HG03469 (cell line): ENCODE results near the gene FEN1.
A peak's percentile ranks its signal among the peaks of the same experiment; 100 is the strongest.

Source experiments
- ATAC-seq: cut with Tn5 transposase; IDR thresholded peaks from one replicate; pipeline ENCODE4 v1.9.1; 2021; ENCODE audit warnings: mild to moderate bottlenecking, moderate library complexity, moderate number of reproducible peaks; ENCODE audit not compliant: unreplicated experiment

The FEN1 gene

DNA sequence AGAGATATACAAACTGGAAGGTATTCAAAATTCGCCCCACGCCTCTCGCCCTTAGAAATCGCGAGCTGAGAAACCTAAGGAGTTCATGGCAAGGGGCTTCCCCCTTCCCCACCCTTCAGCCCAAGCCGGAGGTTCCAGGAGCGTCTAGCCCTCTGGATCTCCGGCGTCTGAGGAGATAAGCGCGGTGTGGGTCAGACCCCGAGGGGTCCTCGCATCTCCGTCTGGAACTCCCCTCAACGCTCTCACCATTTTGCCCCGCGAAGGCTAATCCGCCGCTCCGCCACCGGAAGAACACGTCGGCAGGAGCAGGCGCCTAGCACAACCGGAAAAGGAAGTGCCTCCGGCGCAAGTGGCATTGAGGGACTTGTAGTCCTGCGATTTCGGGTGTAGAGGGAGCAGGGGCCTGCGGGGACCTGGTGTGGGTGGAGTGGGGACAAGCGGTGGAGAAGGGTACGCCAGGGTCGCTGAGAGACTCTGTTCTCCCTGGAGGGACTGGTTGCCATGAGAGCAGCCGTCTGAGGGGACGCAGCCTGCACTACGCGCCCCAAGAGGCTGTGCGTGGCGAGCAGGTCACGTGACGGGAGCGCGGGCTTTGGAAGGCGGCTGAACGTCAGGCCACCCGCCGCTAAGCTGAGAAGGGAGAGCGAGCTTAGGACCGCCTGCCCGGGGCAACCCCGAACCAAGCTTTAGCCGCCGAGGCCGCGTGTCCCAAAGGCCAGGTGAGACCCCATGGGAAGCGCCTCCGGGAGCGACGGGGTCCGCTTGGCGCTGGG, at the start of gene FEN1, which contains the start of gene TMEM258:
Gene FEN1 (plus strand): TSS at position 602 of the 773 bp plus-strand sequence. CDS start 2,451 bp downstream, outside the sequence.
Gene TMEM258 (minus strand): TSS at position 290 of the 773 bp plus-strand sequence. CDS start 41 bp downstream, at position 249.
- peak; percentile 65 for ATAC-seq

GRCh38 chr11:61743486-61744095, 49.1 kb upstream of the FEN1 start:
- no peak for ATAC-seq

DNA sequence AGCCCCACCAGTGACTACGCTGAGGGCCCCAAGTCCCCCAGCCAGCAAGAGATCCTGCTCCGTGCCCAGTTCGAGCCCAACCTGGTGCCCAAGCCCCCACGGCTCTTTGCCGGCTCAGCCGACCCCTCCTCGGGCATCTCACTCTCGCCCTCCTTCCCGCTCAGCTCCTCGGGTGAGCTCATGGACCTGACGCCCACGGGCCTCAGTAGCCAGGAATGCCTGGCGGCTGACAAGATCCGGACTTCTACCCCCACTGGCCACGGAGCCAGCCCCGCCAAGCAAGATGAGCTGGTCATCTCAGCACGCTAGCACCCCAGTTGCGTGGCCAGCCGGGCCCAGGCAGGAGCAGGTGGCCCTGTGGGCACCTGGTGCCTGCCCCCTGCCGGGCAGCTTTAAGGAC, 48.5 kb upstream of the FEN1 start:
- no peak for ATAC-seq

GRCh38 chr11:61744609-61745156, 48.0 kb upstream of the FEN1 start:
- no peak for ATAC-seq

- no peak for ATAC-seq
Measured at GRCh38 chr11:61745781-61746441, 46.8 kb upstream of the FEN1 start.

DNA sequence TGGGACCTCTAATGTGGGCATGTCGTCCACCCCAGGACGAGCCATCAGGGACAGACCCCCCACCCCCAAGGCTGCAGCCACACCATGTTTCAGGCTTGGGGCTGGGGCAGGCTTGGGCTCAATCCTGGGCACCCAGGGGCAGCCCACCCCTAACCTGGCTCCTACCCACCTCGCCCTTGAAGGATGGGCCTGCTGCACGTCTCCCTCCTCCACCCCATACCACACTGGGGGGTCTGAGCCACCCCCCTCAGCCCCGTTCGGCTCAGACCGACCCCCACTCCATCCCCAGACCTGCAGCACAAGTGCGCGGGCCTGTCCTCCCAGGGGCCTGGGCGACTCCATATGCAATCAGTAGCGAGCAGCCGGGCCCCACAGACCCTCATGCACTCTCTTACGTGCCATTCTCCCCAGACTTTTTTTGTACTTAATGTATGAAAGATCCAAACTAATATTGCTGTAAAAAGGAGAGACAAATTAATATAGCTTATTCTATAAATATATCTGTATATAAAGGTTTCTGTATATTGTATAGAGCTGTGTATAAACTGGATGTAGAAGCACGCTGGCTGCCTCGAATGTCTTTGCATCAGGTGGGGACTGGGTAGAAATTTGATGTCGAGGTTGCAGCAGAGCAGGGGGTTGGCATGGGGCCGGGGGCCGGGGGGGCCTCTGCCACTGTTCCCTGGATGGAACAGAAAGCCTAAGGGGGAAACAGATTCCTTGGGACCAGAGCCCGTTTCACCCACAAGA, 46.1 kb upstream of the FEN1 start:
- no peak for ATAC-seq

DNA sequence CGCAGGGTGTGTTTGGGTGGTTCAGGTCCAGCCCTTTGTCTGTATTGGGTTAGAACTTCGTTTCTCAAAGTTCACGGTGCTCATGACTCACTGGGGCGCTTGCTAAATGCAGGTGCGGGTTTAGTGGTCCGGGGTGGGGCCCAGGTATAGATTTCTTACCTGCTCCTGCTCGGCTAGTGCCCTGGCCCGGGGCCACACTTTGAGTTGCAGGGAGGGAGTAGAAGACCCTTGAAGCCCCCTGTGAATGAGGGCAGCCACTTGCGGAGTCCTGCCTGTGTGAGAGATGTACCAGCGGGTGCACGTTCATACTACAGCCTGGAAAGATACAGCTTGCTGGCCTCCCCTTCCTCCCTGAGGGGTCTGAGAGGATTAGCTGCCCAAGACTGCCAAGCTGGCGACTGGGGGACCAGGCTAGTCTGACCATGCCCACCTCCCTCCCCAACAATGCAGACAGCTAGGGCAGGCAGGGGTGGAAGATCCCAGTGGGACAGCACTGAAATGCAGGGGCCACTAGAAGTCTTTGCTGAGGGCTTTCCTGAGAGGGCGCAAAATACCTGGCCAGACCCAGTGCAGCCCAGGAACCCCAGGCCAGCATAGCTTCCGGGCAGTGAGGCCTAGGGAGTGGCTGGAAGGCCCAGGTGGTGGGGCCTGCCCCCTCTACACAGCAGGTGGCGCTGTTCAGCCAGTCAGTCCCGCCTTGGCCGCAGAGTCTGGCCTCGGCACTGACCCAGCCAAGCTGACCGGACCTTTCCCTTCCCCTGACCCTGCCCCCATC, 45.3 kb upstream of the FEN1 start:
- no peak for ATAC-seq

DNA sequence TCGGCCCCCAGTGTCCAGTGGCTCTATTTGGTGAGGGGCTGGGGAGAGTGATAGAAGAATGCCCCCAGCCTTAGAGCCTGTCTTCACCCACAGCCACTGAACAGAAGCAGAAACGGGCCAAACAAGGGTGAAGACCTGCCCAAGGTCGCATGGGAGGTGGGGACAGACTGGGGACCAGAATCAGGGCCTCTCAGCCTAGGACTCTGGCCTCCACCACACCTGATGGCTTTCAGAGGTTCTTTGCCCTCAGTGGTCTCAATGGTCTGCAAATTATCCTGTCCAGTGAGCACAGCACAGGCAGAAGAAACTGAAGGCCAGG, 44.8 kb upstream of the FEN1 start:
- no peak for ATAC-seq

GRCh38 chr11:61749591-61750217, 43.0 kb upstream of the FEN1 start:
- ATAC-seq = no peak

DNA sequence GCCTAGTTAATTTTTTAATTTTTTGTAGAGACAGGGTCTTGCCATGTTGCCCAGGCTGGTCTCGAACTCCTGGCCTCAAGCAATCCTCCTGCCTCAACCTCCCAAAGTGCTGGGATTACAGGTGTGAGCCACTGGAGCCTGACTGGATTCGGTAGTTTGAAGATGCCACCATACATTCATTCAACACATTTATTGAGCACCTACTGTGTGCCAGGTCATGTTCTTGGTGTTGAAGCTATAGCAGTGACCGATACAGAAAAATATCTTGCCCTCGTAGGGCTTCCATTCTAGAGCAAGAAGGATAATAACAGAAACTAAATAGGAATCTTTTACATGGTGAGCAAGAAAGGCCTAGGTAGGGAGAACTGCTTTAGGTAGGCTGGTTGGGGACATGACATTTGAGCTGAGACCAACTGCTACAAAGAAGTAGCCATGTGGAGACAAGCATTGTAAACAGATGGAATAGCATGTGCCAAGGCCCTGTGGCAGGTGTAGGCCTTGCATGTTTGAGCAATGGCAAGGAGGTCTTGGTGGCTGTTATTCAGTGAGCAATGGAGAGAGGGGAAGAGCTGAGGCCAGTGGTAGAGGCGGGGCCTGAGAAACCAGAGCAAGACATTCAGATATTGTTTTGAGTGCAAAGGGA, 42.0 kb upstream of the FEN1 start:
- no peak for ATAC-seq

- no peak for ATAC-seq
Measured at GRCh38 chr11:61751384-61751783, 41.3 kb upstream of the FEN1 start.

GRCh38 chr11:61752117-61752924, 40.4 kb upstream of the FEN1 start, which contains the start of gene MYRF:
MYRF (plus strand) TSS chr11:61752636; CDS start chr11:61752745, 109 bp downstream.
- ATAC-seq = no peak

DNA sequence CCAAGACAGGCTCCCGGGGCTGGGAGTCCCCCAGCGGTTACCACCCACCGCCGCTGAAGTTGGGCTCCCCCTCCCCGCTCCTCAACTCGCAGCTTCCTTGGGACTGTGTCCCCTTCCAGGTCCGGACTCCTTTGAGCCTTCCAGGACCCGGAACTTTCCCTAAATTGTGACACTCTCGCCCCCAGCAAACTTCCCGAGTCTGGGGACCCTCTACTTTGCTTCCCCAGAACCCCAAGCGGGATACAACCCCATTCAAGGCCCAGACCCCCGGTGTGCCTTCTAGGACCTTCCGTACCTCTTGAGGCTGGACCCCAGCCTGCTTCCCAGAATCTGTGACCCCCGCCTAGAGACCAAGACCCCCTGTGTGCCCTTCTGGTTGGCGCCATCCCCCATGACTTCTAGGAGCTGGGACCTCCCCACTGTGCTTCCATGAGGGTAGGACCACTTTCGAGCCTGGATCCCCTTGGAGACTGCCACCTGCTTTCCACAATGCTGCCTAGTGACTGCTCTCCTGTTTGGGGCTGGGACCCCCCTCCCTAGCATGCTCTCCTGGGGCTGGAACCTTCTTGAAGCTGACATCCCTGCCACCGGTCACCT, 39.7 kb upstream of the FEN1 start:
- ATAC-seq = no peak

- no peak for ATAC-seq
Measured at GRCh38 chr11:61753672-61754071, 39.0 kb upstream of the FEN1 start.

DNA sequence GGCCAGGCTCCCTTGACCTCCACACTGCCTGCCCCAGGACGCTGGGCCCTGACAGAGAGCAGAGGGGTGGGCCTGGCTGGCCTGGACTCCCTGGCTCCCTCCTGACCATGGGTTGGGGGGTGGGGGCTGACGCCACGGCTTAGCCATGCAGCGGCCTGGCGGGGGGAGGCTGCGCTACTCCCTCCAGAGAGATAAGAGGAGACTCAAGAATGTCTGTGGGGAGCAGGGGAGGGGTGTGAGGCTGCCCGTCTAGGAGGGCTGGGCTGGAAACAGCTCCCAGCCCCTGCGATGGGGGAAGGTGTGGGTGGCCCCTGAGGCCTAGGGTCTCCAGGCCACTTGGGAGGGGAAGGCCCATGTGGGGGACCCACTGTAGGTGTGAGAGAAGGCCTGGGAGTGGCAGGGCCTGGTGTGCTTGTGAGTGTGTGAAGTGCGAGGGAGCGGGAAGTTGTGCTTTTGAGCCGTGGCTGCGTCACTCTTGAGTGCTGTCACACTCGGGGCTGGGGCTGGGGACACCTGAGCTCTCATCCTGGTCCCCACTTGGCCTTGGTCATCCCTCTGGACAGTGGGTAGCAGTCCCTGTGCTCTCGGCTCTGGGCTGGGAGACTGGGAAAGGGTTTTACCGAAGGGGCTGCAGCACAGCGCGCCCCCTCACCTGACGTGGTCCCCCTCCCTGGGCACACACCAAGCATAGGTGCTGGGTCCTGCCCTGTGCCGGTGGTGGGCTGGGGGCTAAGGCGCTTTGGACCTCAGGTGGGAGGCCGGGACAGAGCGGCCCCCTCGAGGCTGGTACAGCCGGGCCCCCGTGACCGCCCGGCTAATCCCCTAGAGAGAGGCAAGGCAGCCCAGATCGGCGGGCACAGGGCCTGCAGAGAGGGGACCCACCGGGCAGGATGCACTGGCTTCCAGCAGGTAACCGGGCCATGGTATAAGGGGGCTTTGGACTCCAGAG, 37.9 kb upstream of the FEN1 start:
- ATAC-seq = no peak

DNA sequence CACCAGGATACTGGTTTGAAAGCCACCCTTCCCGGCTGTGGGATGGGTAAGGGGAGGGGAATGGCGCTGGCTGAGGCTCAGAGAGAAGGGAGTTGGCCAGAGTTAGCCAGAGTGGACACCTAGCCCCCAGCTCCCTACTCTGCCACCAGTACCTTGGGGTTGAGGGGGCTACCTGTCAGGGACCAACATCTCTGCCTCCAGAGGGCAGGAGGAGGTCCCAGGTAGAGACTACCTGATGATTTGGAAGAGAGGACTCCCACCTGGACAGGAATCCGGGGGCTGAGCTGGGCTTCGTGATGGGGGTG, 36.6 kb upstream of the FEN1 start:
- ATAC-seq = no peak
